ENCODE data around the gene MAN1A1. TPM values are rescaled to one million over a fixed set of nuclear protein-coding genes. Genes with fewer than 3 reads are reported as not detected.

The MAN1A1 gene
- total RNA-seq, 1 experiment from 2014 or later: 13.3 TPM

DNA sequence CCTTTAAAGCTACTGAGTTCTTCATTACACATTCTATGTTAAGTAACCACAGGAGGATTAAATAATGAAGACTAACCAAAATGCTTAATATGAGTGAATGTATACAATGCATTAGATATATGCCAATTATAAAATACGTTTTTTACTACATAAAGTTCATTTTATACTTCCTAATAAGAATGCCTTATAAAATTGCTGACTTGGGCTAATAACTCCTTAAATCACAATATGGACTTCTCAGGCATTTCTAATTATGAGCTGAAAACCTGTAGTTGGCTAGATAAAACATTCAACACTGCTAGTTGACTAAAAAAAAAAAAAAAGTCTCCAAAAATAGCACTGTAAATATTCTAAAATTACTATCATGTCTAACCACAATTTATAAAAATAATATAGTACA lies 11.8 kb downstream of the MAN1A1 start:
- no peak for DNase-seq
- no peaks in the 10 kb centered on the region for H3K4me1 Mint-ChIP-seq (ENCODE audit: low read depth, unreplicated experiment)
- CTCF ChIA-PET: no interaction called here
- no peak overlapping the region for H3K4me3 Mint-ChIP-seq (ENCODE audit: low read depth, unreplicated experiment)
- no peaks in the 10 kb centered on the region for H3K36me3 Mint-ChIP-seq (ENCODE audit: insufficient read depth, unreplicated experiment)
- no peaks in the 10 kb centered on the region for H3K27me3 Mint-ChIP-seq (ENCODE audit: unreplicated experiment)
- TF ChIP-seq, protein P1, sequence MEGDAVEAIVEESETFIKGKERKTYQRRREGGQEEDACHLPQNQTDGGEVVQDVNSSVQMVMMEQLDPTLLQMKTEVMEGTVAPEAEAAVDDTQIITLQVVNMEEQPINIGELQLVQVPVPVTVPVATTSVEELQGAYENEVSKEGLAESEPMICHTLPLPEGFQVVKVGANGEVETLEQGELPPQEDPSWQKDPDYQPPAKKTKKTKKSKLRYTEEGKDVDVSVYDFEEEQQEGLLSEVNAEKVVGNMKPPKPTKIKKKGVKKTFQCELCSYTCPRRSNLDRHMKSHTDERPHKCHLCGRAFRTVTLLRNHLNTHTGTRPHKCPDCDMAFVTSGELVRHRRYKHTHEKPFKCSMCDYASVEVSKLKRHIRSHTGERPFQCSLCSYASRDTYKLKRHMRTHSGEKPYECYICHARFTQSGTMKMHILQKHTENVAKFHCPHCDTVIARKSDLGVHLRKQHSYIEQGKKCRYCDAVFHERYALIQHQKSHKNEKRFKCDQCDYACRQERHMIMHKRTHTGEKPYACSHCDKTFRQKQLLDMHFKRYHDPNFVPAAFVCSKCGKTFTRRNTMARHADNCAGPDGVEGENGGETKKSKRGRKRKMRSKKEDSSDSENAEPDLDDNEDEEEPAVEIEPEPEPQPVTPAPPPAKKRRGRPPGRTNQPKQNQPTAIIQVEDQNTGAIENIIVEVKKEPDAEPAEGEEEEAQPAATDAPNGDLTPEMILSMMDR (IDR thresholded peaks at IDR 0.05; ENCODE audit: unreplicated experiment): no peak
- no peak overlapping the region for H3K27ac Mint-ChIP-seq (ENCODE audit: unreplicated experiment)
- no TSS peak for BruUV-seq (replicated peaks)
- no peaks in the 10 kb centered on the region for H3K9me3 Mint-ChIP-seq (ENCODE audit: low read depth, unreplicated experiment)
- intact Hi-C loops (cut with micrococcal nuclease; ENCODE audit: unreplicated experiment): no loop called here

DNA sequence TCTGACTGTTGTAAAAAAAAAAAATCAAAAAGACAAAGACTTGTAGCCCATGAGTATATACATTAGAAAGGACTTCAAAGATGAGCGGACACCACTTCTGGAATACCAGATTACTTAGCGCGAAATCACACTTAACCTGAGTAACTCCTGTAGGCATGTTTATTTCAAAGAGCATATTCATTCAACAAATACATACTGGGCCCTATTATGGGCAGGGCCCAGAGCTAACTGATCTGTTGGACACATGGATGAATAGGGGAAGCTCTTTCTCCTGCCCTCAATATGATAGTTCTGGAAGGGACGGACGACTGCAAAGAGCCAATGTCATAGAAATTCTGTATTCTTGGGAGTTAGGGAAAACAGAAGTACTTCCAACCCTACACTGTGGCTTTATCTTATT lies 12.3 kb downstream of the MAN1A1 start:
- CTCF ChIA-PET: no interaction called here

DNA sequence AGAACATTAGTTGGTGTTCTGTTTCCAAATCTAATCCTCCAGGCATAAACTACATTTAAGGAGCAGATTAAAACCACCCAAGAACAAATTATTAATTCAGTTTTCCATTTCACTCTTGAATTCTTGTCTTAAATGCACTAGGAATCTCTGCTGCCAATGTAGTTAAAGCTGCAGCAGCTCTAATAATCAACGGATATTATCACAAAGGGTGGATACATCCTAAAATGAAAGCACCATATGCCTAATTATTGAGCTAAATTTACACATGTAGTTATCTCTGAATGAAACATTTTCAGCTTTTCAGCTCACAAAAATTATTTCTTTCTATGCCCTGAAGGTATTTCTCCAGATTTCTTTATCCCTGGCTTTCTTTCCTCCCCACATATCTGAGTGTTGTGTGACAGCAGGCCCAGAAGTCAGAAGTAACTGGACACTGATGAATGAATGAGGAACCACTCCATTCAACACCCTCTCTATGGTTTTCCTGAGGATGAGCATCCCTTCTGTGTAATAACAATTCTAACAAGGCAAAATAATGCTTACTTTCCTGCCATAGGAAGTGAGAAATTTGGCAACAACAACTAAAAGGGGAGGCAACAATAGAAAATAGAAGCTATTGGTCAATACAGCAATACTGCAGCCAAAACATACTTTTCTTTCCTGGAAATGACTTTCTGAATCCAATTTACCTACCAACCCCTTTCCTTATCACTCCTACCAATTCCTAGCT lies 14.9 kb downstream of the MAN1A1 start:
- TF ChIP-seq, protein P1 (IDR thresholded peaks at IDR 0.05; ENCODE audit: unreplicated experiment): no peak
- CTCF ChIA-PET: interaction anchor here (1.4 kb wide), 1 partner anchor 205 kb away, joined by 4 read pairs; no protein-coding TSS in a partner anchor
- no peak overlapping the region for H3K27ac Mint-ChIP-seq (ENCODE audit: unreplicated experiment)
- BruUV-seq (replicated peaks): no TSS peak
- no peaks in the 10 kb centered on the region for H3K27me3 Mint-ChIP-seq (ENCODE audit: unreplicated experiment)
- no peaks in the 10 kb centered on the region for H3K36me3 Mint-ChIP-seq (ENCODE audit: insufficient read depth, unreplicated experiment)
- H3K9me3 Mint-ChIP-seq (ENCODE audit: low read depth, unreplicated experiment): no peaks in the 10 kb centered on the region
- intact Hi-C loops (cut with micrococcal nuclease; ENCODE audit: unreplicated experiment): no loop called here
- no peak overlapping the region for H3K4me3 Mint-ChIP-seq (ENCODE audit: low read depth, unreplicated experiment)
- DNase-seq: no peak
- no peaks in the 10 kb centered on the region for H3K4me1 Mint-ChIP-seq (ENCODE audit: low read depth, unreplicated experiment)

More for the DNA sequence above, 12.3 kb downstream of the MAN1A1 start:
- no TSS peak for BruUV-seq (replicated peaks)
- no peaks in the 10 kb centered on the region for H3K9me3 Mint-ChIP-seq (ENCODE audit: low read depth, unreplicated experiment)
- no peaks in the 10 kb centered on the region for H3K27me3 Mint-ChIP-seq (ENCODE audit: unreplicated experiment)
- TF ChIP-seq, protein P1 (IDR thresholded peaks at IDR 0.05; ENCODE audit: unreplicated experiment): no peak
- DNase-seq: no peak
- intact Hi-C loops (cut with micrococcal nuclease; ENCODE audit: unreplicated experiment): no loop called here
- H3K4me3 Mint-ChIP-seq (ENCODE audit: low read depth, unreplicated experiment): no peak overlapping the region
- no peaks in the 10 kb centered on the region for H3K4me1 Mint-ChIP-seq (ENCODE audit: low read depth, unreplicated experiment)
- H3K36me3 Mint-ChIP-seq (ENCODE audit: insufficient read depth, unreplicated experiment): no peaks in the 10 kb centered on the region
- H3K27ac Mint-ChIP-seq (ENCODE audit: unreplicated experiment): no peak overlapping the region

DNA sequence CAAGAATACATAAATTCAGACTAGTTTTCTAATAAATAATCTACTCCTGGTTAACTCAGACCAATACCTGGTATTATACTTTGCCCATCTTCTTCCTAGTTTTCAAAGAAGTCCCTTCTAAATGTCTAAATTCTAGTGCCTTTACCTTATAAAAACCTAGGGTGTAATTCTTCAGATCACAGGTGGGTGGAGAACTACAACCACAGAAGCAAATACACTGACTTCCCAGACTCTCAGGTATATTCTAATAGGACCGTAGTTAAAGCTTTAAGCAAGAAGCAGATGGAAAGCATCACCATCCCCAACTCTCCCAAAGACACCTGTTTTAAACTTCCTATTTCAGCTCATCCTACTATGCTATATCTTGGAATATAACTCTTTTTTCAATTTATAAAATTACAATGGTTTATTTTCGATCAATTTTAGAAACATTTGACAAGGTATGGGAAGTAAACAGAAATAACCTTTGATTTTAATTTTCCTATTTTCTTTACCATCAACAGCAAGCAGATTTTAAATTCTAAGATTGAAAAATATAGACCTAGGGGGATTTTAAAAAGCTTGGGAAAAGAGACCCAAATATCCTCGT lies 15.8 kb downstream of the MAN1A1 start:
- DNase-seq: no peak
- CTCF ChIA-PET: interaction anchor here (0.6 to 1.4 kb wide), 3 partner anchors 17 to 205 kb away, joined by 4 read pairs; no protein-coding TSS in a partner anchor
- no peak overlapping the region for H3K4me3 Mint-ChIP-seq (ENCODE audit: low read depth, unreplicated experiment)
- no peaks in the 10 kb centered on the region for H3K36me3 Mint-ChIP-seq (ENCODE audit: insufficient read depth, unreplicated experiment)
- H3K9me3 Mint-ChIP-seq (ENCODE audit: low read depth, unreplicated experiment): no peaks in the 10 kb centered on the region
- TF ChIP-seq, protein P1 (IDR thresholded peaks at IDR 0.05; ENCODE audit: unreplicated experiment): no peak
- H3K27ac Mint-ChIP-seq (ENCODE audit: unreplicated experiment): no peak overlapping the region
- no peaks in the 10 kb centered on the region for H3K27me3 Mint-ChIP-seq (ENCODE audit: unreplicated experiment)
- intact Hi-C loops (cut with micrococcal nuclease; ENCODE audit: unreplicated experiment): loop anchor here (1.0 kb wide), 2 partner anchors 186 to 644 kb away; no protein-coding TSS in a partner anchor
- BruUV-seq (replicated peaks): no TSS peak
- H3K4me1 Mint-ChIP-seq (ENCODE audit: low read depth, unreplicated experiment): no peaks in the 10 kb centered on the region
